H1 (cell line): ENCODE measurements around the gene TMEM165. TPM values are rescaled to one million over a fixed set of nuclear protein-coding genes. Genes with fewer than 3 reads are reported as not detected.

ENCODE experiments used
- EZH2 ChIP-seq: fragments of 200-600 bp; sonication (generic); IDR thresholded peaks from 2 replicates; pipeline ENCODE4 v1.7.1; 2012; ENCODE audit warnings: low read depth, mild to moderate bottlenecking, moderate library complexity, low read length, inconsistent platforms; ENCODE audit not compliant: severe bottlenecking
- MAFK ChIP-seq: IDR thresholded peaks from 2 replicates; pipeline ENCODE4 v1.6.1; 2012; ENCODE audit warnings: low read depth, mild to moderate bottlenecking, improper control_type of control experiment, low read length
- RNF2 ChIP-seq: fragments of 200-900, 300-1000 bp; sonication (generic); IDR thresholded peaks from 2 replicates; pipeline ENCODE4 v1.7.1; 2016; ENCODE audit warnings: borderline replicate concordance, low read depth, mild to moderate bottlenecking, antibody characterized with exemption, low read length; ENCODE audit not compliant: poor library complexity, severe bottlenecking; ENCODE audit errors: missing control alignments
- ZNF274 ChIP-seq: IDR thresholded peaks from 2 replicates; pipeline ENCODE4 v1.7.0; 2012; ENCODE audit warnings: low read length, borderline replicate concordance; ENCODE audit errors: extremely low read depth
- polyA plus RNA-seq, 7 experiments: library from polyadenylated mRNA; depleted of rRNA in 3 of 7; stranded (reverse) in 5 of 7; unstranded in 2 of 7; fragments of >200 nt in 5 of 7; fragments of 200-250 nt in 2 of 7; gene quantifications; 1 replicate in 5 of 7; 2 replicates in 1 of 7; 4 replicates in 1 of 7; pipeline versions ENCODE4 v1.2.1 to v1.2.3, GENCODE V29; 2011 to 2013; ENCODE audit warnings: missing spikeins in 2 of 7, mixed read lengths in 2 of 7
- total RNA-seq: library from RNA; stranded (reverse); fragmentation: NEBNext Ultra II Directional; extraction: Animal tissue kit (Norgen Biotek cat#: 25700); gene quantifications from 2 replicates; pipeline ENCODE4 v1.2.1, GENCODE V29; 2021

Gene TMEM165
- total and polyA plus RNA-seq, 2 of the 8 experiments (the other 6 are each of a cell fraction or from before 2014, with no cell fraction given): 85.5 to 125 TPM

- TF ChIP-seq EZH2: no peak
- no peak for TF ChIP-seq MAFK
- peak; percentile 34 for TF ChIP-seq RNF2
- no peak for TF ChIP-seq ZNF274
Measured at GRCh38 chr4:55346851-55347255, 48.9 kb upstream of the TMEM165 start (continued).
